Fibroblast of pulmonary artery (primary cell): Measurements from ENCODE around the gene MIB2.

Source experiments
- DNase-seq: peaks from one replicate; pipeline ENCODE4 v3.0.0-alpha.2; 2010; ENCODE audit warnings: low read depth
- H3K4me3 ChIP-seq: replicated peaks from 2 replicates; pipeline ENCODE4 v1.5.1; 2011; ENCODE audit warnings: low read depth, mild to moderate bottlenecking, control low read depth, low read length, moderate library complexity
- TF ChIP-seq, protein P1 (sequence below): IDR thresholded peaks from 2 replicates; pipeline ENCODE4 v1.5.1; 2011; ENCODE audit warnings: mild to moderate bottlenecking, control low read depth, low read length, inconsistent platforms; ENCODE audit errors: missing control alignments

MIB2 gene

DNA sequence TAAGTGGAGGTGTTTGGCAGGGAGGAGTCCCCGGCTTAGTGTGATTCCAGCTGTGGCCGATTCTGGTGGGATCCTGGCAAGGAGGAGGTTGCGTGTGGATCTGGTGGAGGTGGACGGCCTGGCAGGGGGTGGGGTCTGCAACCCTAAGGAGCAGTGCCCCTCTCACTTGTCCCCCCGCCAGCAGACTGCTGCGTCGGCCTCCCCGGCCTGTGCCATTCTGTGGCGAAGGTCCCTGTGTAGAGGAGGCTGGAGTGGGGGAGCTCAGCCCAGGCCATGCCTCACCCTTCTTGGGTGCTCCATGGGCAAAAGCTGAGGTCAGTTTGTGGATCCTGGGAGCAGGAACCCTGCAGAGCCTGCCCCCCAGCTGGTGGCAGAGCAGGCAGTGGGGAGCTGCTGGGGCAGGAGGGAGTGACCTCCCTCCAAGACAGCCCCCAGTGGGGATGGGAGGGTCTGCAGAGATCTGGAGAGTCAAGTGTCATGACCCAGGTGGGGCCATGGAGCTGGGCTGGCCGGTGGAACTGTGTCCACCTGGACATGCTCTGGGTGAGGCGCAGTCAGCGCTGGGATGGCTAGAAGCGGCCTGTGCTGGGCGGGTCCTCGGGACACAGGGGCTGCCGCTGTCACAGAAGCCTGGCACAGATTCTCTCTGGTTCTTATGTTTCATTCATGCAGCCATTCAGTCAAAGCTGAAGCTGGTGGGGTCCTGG lies 5.3 kb downstream of the MIB2 start:
- no peak overlapping the region for H3K4me3 ChIP-seq
- no peak for DNase-seq
- TF ChIP-seq, protein P1, sequence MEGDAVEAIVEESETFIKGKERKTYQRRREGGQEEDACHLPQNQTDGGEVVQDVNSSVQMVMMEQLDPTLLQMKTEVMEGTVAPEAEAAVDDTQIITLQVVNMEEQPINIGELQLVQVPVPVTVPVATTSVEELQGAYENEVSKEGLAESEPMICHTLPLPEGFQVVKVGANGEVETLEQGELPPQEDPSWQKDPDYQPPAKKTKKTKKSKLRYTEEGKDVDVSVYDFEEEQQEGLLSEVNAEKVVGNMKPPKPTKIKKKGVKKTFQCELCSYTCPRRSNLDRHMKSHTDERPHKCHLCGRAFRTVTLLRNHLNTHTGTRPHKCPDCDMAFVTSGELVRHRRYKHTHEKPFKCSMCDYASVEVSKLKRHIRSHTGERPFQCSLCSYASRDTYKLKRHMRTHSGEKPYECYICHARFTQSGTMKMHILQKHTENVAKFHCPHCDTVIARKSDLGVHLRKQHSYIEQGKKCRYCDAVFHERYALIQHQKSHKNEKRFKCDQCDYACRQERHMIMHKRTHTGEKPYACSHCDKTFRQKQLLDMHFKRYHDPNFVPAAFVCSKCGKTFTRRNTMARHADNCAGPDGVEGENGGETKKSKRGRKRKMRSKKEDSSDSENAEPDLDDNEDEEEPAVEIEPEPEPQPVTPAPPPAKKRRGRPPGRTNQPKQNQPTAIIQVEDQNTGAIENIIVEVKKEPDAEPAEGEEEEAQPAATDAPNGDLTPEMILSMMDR, result no peak

DNA sequence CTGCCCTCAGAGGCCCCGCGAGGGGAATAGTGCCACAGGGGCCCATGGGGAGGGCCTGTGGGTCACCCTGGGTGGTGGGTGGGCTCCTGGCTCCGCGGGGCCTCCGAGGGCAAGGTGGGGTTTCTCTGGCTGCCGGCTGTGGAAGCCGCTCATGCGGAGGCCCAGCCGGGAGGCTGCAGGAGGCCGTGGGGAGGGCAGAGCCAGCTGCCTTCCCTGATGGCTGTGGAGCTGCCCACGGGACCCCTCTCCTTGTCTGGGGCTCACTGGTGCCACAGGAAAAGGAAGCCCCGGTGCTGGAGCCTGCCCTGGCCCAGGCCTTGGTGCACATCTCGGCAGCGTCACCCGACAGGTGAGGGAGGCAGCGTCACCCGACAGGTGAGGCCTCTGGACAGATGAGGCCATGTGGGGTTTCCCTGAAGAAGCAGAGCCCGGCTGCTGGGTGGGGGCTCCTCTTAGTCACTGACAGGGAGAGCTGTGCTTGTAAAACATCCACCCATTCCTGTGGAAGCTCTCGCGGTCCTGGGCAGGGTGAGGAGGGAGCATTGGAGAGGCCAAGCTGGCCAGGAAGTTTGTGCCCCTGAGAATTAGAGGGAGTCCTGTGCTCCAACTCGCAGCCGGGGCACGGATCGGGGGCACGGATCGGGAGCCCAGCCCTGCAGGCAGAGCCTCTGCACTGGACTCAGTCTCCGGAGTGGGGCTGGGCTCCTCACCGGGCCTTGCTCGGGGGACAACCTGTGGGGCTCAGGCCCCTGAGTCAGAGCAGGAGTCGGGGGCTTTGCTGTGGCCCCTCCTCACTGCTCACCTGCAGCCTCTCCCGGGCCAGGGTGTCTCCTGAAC lies 6.1 kb downstream of the MIB2 start:
- no peak overlapping the region for H3K4me3 ChIP-seq
- no peak for DNase-seq
- TF ChIP-seq, protein P1, result no peak

DNA sequence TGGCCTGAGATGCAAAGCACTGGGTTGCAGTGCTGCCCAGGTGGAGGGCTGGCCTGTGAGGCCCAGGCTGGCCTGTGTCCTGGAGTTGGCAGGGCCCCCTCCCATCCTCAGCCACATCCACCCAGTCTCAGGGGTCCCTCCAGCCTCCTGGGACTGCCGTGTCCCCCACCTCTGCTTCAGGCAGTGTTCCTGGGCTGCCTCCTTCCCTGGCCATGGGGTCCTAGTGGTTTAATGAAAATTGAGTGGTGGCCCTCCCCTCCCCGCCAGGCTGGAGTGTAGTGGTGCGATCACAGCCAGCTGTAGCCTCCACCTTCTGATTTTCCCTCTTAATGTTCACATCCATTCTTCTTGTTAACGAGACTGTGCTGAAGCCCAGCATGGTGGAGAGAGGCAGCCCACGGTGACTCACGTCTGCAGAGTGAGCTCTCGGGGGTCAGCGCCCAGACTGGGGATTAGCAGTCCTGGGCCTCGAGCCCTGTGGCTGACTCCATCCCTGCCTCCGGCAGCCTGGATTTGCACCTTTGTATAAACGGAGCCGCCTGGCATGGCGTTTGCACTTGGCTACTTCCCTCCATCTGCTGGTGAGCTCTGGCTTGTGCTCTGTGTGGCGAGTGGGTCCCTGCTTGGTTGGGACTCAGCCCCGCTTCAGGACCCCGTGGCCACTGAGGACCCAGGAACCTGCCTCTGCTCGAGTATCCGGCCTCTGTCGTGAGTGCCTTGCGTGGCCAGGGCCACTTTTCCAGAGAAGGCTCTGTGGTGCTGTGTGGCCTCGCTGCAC lies 6.9 kb downstream of the MIB2 start:
- no peak overlapping the region for H3K4me3 ChIP-seq
- no peak for DNase-seq
- TF ChIP-seq, protein P1, result no peak

DNA sequence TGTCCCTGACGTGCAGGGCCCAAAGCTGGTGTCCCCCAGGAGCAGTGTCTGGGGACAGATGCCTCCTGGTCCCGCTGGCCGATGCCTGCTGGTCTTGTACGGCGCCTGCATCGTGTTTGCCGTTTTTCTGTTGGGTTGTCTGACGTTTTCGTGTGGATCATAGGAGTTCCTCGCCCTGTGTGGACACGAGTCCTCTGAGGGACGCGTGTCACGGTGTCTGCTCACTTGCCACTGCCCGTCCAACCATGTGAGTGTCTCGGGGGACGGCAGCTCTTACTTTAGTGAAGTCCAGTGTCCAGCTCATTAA lies 7.4 kb downstream of the MIB2 start:
- no peak overlapping the region for H3K4me3 ChIP-seq
- DNase-seq, result no peak
- TF ChIP-seq, protein P1, result no peak

DNA sequence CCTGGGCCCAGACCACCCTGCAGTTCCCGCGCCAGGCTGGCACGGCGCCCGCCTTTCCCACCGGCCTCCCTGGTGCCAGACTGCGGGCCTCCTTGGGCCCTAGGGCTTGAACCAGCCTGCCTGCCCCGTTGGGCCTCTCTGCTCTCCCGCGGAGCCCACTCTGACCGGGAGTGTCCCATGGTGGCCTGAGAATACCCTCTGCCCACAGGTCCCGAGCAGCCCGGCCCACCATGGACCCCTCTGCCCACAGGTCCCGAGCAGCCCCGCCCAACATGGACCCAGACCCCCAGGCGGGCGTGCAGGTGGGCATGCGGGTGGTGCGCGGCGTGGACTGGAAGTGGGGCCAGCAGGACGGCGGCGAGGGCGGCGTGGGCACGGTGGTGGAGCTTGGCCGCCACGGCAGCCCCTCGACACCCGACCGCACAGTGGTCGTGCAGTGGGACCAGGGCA lies 7.9 kb downstream of the MIB2 start:
- no peak for DNase-seq
- TF ChIP-seq, protein P1, result no peak
- H3K4me3 ChIP-seq, result no peak overlapping the region

DNA sequence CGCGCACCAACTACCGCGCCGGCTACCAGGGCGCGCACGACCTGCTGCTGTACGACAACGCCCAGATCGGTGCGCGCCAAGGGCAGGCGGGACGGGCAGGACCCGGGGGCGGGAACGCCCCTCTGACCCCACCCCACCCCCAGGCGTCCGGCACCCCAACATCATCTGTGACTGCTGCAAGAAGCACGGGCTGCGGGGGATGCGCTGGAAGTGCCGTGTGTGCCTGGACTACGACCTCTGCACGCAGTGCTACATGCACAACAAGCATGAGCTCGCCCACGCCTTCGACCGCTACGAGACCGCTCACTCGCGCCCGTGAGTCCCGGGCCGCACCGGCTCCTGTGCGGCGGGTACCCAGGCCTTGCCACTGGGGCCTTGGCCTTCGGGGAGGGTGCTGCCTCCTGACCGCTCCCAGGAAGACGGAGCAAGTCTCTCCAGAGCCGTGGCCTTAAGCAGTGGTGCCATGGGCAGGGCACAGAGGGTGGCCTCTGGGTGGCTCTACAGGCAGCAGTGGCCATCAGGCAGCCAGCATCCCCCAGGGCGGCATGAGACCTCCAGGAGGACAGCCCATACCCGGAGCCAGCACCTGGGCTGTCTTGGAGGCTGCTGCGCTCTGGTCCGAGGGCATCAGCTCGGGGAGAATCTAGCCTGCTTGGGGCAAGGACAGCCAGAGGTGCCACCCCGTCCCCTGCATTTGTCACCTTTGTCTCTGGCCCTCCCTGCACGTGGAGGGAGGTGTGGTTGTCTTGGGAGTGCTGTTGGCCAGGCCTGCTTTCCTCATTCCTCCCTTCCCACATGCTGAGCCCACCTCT lies 8.5 kb downstream of the MIB2 start:
- no peak for DNase-seq
- TF ChIP-seq, protein P1, result no peak
- no peak overlapping the region for H3K4me3 ChIP-seq
